ENCODE data around the gene POC1B. TPM values are rescaled to one million over a fixed set of nuclear protein-coding genes. Genes with fewer than 3 reads are reported as not detected.
A peak's percentile ranks its signal among the peaks of the same experiment; 100 is the strongest.

The POC1B gene
- total RNA-seq, 4 donors from 2014 or later: 24.3 to 42.9 (median 31.1) TPM

DNA sequence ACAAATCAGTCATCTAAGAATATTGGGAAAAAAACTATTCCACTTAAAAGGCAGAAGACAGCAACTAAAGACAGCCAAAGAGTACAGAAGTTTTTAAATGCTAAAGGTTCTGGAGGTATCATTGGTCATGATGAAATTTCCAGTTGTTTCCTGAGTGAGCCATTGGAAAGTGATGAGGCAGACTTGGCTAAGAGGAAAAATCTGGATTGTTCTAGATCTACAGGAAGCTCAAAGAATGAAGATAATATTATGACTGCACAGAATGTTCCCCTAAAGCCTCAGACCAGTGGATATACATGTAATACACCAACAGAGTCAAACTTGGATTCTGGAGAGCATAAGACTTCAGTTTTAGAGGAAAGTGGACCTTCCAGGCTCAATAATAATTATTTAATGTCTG, 24.1 kb downstream of the POC1B start:
- H3K4me3 ChIP-seq: no peak overlapping the region
- no peaks in the 10 kb centered on the region for H3K9me3 ChIP-seq
- no peaks in the 10 kb centered on the region for H3K36me3 ChIP-seq
- H3K4me1 ChIP-seq: peaks cover 0 to 14% (median 0%) of the 10 kb centered on the region in 4 donors
- no peaks in the 10 kb centered on the region for H3K27me3 ChIP-seq
- no peak overlapping the region for H3K27ac ChIP-seq
- no peak for DNase-seq
- no peak for TF ChIP-seq POLR2A (IDR thresholded peaks at IDR 0.05)
- TF ChIP-seq, protein P1, sequence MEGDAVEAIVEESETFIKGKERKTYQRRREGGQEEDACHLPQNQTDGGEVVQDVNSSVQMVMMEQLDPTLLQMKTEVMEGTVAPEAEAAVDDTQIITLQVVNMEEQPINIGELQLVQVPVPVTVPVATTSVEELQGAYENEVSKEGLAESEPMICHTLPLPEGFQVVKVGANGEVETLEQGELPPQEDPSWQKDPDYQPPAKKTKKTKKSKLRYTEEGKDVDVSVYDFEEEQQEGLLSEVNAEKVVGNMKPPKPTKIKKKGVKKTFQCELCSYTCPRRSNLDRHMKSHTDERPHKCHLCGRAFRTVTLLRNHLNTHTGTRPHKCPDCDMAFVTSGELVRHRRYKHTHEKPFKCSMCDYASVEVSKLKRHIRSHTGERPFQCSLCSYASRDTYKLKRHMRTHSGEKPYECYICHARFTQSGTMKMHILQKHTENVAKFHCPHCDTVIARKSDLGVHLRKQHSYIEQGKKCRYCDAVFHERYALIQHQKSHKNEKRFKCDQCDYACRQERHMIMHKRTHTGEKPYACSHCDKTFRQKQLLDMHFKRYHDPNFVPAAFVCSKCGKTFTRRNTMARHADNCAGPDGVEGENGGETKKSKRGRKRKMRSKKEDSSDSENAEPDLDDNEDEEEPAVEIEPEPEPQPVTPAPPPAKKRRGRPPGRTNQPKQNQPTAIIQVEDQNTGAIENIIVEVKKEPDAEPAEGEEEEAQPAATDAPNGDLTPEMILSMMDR (IDR thresholded peaks at IDR 0.05): no peak

DNA sequence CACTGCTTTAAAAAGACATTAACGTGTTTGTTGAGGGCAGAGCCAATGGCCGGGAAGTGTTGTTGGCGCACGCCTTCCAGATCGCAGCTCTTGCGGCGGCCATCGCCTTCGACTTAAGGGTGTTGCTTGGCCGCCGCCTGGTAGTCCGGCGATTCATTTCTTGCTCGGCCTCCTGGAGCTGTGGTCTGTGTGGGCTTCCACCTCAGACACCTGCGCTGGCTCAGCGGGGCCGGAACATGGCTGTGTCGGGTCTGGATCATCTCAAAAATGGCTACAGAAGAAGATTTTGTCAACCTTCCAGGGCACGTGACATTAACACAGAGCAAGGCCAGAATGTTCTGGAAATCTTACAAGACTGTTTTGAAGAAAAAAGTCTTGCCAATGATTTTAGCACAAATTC, 26.0 kb downstream of the POC1B start:
- H3K4me3 ChIP-seq: no peak overlapping the region
- no peak for DNase-seq
- no peak overlapping the region for H3K27ac ChIP-seq

DNA sequence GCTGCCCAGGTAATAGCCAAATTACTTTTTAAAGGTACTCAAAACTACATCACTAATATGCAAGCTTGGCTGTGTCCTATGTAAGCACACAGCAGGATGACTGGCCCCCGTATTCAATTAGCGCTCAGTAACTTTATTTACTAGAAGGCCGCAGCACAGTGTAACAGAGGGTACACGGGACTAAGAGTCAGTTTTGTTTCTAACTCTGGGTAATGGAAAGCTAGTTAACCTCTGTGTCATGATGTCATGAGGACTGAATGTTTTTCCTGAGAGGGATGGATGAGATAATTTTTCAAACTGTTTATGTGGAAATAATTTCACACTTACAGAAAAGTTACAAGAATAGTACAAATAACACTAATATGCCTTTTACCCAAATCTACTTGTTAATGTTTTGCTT, 28.4 kb downstream of the POC1B start:
- no peaks in the 10 kb centered on the region for H3K27me3 ChIP-seq
- peaks cover 0 to 10% (median 0%) of the 10 kb centered on the region in 4 donors for H3K4me1 ChIP-seq
- TF ChIP-seq POLR2A (IDR thresholded peaks at IDR 0.05): no peak
- TF ChIP-seq, protein P1 (IDR thresholded peaks at IDR 0.05): no peak
- no peak for DNase-seq
- no peak overlapping the region for H3K4me3 ChIP-seq
- peak overlapping the region in 2 of 4 donors; percentile 18 to 53 for H3K27ac ChIP-seq
- H3K9me3 ChIP-seq: no peaks in the 10 kb centered on the region
- no peaks in the 10 kb centered on the region for H3K36me3 ChIP-seq

More for the DNA sequence above, 26.0 kb downstream of the POC1B start:
- TF ChIP-seq POLR2A (IDR thresholded peaks at IDR 0.05): no peak
- TF ChIP-seq, protein P1 (IDR thresholded peaks at IDR 0.05): no peak
- no peaks in the 10 kb centered on the region for H3K27me3 ChIP-seq
- H3K36me3 ChIP-seq: no peaks in the 10 kb centered on the region
- H3K9me3 ChIP-seq: no peaks in the 10 kb centered on the region
- H3K4me1 ChIP-seq: no peaks in the 10 kb centered on the region

DNA sequence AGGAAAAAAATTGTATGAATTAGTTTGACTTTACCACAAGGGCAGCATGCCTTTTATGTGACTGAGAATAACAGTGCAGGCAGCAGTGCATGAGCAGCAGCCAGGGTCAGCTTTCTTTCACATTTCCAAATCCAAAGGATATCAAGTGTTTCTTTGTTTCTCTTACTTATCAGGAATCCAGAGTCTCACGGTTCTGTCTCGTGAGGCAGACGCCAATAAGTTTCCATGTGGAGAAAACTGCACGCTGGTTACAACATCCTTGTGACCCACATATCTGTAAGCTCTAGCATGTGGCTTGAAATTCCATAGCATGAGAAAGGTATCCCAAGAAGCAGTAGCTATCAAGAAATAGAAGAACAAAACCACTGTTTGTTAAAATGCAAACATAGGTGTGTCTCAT, 28.8 kb downstream of the POC1B start:
- peak overlapping the region in 2 of 4 donors; percentile 18 to 53 for H3K27ac ChIP-seq
- TF ChIP-seq, protein P1 (IDR thresholded peaks at IDR 0.05): no peak
- no peak for TF ChIP-seq POLR2A (IDR thresholded peaks at IDR 0.05)
- H3K4me1 ChIP-seq: peaks cover 0 to 10% (median 0%) of the 10 kb centered on the region in 4 donors
- no peak for DNase-seq
- no peaks in the 10 kb centered on the region for H3K9me3 ChIP-seq
- no peaks in the 10 kb centered on the region for H3K27me3 ChIP-seq
- no peaks in the 10 kb centered on the region for H3K36me3 ChIP-seq
- H3K4me3 ChIP-seq: no peak overlapping the region

DNA sequence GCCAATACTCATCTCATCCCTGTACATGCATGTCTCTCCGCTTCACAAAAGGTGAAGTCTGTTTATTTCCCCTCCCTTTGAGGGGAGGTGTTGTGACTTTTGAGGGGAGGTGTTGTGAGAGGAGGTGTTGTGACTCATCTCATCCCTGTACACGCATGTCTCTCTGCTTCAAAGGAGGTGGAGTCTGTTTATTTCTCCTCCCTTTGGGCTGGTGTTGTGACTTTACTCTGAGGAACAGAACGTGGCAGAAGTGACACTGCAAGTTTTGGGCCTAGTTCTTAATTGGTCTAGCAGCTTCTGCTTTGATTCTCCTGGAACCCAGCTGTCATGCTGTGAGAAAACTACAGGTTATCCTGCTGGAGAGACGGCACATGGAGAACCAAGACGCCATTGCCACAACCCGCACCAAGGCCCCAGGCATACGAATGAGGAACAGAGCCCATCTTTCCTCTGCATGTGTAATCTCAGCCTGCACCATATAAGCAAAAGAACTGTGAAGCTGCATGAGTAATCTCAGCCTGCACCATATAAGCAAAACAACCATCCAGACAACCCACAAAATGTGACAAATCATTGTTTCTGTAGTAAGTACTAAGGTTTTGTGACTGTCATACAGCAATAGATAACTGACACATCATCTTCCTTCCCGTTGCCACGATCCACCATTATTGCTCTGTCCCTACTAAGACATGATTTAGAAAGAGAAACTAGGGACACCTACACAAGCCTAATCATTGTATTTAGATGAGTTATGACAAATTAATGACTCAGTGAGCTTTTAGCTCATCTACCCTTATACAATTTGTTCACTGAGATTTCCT, 31.2 kb downstream of the POC1B start:
- no peak for DNase-seq
- Histone ChIP-seq H3K36me3 (peaks cover 0 to 10% (median 0%) of the 10 kb centered on the region in 3 donors), H3K27me3 (no peaks in the 10 kb centered on the region), H3K9me3 (no peaks in the 10 kb centered on the region), H3K4me3 (no peak overlapping the region), H3K27ac (peak overlapping the region in 1 of 4 donors; percentile 3), H3K4me1 (peaks cover 0 to 10% (median 0%) of the 10 kb centered on the region in 4 donors)
- TF ChIP-seq, protein P1 (IDR thresholded peaks at IDR 0.05): no peak
- TF ChIP-seq POLR2A (IDR thresholded peaks at IDR 0.05): no peak

Measured in Peyer's patch (tissue), 4 donors.